HG03442 (cell line): ENCODE data around the gene CEMP1.
A peak's percentile ranks its signal among the peaks of the same experiment; 100 is the strongest.

Source experiments
- ATAC-seq: cut with Tn5 transposase; IDR thresholded peaks from one replicate; pipeline ENCODE4 v1.9.1; 2021; ENCODE audit warnings: mild to moderate bottlenecking, moderate library complexity; ENCODE audit not compliant: unreplicated experiment

Gene CEMP1

DNA sequence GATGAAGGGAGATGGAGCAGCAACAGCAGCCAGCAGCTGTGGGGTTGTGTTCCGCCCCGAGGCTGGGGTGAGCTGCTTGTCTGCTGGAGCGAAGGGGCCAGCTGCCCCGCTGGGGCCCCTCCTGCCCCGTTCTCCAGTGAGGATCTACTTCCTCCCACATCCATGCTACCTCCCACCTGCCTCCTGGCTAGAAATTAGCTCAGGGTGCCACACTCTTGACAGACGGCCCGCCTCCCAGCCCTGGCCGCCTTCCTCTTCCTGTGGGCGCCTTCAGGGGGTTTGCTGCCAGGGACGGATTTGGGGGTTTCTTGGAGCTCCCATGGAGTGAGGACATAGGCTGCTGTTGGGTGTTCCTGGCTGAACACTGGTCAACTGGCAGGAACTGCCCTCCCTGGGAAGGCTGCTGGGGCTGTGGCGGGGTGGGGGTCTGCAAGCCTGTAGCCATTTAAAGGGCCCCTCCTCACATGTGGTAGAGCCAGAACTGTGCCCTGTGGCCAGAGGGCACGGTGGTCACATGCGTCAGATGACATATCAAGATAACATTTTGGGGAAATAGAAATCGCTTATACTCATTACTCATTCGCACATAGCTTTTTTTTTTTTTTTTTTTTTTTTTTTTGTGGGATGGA is 43.2 kb downstream of the CEMP1 start:
- no peak for ATAC-seq

DNA sequence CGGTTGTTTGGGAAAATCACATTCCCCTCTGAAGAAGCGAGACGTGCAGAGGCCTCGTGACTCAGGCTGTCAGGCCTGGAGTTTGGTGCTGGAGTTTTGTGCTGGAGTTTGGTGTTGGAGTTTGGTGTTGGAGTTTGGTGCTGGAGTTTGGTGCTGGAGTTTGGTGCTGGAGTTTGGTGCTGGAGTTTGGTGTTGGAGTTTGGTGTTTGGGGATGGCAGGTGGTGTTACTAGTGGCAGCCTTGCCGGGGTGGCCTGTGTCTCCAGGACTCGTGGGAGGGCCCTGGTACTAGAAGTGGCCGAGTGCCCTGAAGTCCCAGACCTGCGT is 43.7 kb downstream of the CEMP1 start:
- no peak for ATAC-seq

DNA sequence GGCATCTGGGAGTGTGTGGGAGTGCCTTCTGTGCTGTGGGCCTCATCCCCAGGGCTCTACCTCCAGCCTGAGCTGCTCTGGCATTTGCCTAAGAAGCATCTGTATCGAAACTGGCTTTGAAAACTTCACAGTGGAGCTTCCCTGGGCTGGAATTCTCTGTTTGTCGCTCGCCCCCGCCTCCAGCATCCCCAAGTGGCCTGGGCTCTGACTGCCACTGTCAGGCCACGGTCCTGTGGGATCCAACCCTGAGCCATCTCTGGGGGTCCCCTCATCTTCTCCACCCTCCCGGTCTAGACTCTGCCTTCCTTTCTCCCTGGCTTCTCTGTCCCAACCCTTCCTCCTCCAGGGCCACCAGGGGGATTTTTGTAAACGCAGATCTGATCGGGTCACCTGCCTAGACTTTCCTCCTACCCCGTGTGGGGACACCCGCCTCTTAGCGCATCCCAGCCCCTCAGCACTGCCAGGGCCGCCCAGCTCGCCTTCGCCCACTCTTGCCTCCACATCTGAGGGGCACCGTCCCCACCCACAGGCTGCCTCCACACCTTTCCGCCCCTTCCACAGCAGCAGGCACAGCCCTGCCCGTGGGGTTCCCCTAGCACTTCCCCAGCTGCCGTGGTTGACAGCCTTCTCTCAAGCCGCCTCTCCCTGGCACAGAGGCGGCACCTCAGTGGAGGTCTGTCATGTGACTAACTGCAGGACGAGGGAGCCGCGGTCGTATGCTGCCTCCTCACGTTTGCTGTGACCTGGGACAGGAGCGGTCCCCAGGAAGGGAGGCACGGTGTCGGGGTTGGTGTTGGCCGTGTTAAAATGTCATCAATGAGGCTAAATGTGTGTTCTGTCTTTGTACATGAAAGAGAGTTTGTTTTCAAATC is 44.3 kb downstream of the CEMP1 start:
- ATAC-seq: peak; percentile 50

DNA sequence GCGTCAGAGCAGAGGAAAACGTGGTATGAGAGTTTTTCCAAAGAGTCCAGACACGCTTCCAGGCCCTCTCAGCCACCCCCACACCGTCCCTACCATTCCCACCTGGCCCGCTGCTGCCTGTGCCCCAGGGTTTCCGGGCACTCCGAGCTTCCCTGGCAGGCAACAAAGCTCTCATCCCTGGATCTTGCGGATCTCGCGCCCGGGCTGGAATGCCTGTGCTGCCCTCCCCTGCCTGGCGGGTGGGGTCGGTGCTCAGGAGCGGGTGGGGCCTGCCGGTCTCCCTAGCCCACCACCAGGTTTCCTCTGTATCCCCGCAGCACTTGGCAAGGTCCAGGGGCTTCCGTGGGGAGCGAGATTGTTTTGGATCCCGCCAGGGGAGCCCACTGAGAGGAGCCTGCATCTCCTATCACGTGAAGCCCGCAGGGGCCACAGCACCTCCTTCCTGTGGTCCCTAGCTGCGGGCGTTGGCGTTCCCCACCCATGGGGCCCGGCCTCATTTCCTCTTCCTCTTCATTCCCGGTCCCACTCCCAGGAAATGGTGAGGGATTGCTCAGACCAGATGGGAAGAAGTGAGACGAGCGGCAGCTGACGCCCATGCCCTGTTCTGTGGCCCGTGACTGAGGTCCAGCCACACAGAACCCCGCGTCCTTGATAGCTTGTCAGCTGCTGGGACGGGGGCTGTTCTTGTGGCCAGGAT is 45.2 kb downstream of the CEMP1 start:
- ATAC-seq: no peak

DNA sequence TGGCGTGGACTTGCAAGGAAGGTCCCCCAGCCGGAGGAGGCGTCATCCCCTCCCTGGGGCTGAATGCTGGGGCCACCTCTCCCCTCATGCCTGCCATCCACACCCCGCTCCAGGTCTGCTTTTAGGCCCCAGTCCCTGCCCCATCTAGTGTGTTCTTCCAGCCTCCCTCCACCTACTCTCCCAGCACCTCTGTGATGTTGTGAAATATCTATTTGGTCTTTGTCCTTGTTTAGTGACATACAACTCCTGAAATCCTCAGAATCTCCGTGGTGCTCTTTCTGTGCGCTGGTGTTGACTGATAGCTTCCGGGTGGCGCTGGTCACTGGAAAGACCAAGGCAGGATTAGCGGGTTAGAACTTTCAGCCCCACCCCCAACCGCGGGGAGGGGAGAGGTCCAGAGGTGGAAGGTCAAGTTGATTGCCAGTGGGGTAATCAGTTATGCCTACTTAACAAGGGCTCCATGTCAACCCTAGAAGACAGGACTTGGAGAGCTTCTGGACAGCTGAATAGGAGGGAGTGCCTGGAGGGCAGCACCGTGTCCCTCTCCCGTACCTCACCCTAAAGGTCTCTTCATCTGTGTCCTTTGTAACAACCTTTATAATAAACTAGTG is 46.2 kb downstream of the CEMP1 start:
- ATAC-seq: no peak

DNA sequence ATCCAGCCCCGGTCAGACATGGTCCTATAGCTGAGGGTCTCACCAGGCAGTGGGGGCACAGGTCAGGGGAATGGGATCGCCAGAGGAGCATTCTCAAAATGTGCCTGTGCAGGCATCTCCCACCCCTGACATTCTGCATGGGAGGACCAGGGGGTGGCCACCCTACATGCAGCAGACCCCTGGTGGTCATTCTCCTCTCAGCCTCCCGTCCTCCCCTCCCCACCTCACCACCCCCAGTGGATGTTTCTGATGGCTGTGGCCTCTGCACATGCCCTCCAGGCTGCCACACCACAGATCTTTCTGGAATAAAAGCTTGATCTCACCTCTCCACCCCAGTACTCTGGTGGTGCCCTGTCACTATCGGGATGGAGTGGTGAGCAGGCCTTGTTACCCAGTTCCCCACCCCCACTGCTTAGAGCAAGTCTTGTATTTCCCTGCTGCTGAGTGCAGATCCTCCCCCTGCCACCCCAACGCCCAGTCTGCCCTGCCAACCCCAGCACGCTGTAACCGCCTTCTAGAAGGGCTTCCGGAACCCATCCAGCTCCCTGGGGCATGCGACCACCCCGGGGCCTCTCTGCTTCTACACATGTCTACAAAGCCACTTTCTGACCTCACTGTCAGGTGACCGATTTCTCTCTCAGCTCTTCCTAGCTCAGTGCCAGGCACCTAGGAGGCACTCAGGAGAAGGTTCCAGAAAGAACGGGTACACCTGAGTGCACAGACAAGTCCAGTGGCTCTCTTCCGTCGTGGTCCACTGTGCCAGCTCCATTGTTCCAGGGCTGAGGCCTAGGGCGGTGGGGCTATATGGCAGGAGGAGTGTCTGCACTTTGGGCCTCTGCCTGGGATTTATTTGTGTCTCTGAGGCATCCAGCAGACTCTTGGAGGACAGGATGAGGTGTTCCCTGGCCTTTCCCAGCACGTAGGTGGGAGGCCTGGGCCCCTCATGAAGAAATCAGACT is 47.0 kb downstream of the CEMP1 start:
- ATAC-seq: no peak

DNA sequence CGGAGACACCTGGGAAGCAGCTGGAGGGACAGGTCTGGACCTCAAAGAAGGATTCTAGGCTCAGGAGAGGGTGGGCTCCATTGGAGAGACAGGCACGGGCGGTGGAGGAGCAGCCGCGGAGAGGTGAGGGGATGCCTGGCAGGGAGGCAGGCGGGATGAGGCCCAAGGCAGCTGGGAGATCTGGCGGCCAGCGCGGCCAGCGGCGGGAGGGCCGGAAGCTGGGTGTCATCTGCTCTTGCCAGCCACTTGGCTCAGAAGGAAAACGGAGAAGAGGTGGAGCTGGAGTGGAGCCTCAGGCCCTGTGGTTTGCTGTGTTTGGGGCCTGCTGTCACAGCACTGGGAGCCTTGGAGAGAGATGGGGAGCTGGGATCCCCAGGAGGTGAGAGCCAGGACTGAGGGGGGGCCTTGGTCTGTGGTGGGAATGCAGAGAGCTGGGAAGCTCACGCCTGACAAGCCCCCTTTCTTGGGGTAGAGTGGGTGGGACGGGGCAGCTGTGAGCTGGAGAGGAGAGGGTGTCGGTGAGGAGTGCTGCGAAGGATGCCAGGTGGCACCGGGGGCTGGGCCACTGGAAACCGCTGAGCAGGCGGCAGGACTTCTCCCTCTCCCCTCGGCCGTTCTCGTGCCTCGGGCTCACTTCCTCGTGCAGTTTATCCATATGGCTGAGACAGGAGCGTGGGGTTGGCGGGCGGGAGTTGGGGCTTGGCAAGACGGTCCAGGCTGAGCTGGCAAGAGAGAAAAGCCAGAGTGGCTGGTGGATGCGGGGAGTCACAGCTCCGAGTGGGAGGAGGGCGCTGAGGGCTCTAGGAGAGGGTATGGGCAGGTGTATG is 48.3 kb downstream of the CEMP1 start:
- no peak for ATAC-seq

DNA sequence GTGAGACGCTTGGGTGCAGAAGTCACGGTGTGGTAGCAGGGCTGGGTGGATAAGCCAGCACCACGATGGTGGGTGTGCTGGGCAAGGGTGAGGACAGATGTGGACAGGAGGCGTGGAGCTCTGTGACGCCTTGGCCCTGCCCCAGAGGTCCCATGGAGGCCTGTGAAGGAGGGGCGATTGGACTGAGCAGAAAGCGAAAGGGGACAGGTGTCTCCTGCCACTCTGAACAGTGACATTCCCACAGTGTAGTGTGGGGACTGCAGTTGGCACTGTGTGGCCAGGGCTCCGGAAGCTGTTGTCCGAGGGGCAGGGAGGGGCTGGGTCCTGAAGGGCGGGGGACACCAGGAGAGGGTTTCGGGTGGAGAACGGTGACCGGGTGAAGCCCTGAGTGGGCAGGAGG is 49.0 kb downstream of the CEMP1 start:
- no peak for ATAC-seq

DNA sequence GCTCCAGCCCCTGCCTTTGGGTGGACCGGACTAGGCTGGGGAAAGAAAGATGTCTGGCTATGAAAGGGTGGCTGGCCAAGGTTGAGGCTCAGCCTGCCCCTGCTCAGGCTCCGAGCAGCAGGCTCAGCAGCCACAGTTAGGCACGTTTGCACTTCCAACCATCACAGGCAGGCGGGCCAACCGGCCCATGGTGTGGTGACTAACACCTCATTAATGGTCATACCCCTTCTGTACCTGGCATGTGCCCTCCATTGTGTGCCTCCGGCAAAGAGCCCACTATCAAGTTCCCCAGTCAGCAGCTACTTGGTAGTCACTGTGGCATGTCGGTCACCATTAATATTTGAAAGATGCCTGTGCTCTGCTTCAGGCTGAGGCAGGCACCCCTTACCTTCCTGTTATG is 49.5 kb downstream of the CEMP1 start:
- no peak for ATAC-seq

DNA sequence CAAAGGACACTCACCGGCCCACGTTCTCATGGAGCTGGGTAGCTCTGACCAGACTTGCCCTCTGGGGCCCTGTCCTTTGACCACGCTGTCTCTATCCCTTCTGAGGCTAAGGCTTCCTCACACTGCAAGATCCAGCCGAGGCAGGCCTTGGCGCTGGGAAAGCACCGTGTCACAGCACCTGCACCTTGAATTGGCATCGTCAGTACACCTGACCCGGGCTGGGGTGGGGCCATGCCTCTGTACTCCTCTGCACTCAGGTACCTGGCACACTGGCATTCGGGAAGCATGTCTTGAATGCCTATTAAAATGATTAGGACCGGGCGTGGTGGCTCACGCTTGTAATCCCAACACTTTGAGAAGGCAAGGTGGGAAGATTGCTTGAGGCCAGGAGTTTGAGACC is 50.3 kb downstream of the CEMP1 start:
- ATAC-seq: no peak
